HG02938 (cell line): ENCODE data around the gene CTIF.

ENCODE experiments used
- ATAC-seq: cut with Tn5 transposase; IDR thresholded peaks from one replicate; pipeline ENCODE4 v1.9.1; 2021; ENCODE audit warnings: mild to moderate bottlenecking, moderate library complexity; ENCODE audit not compliant: unreplicated experiment

Gene CTIF

GRCh38 chr18:48838921-48839818, 300.3 kb downstream of the CTIF start:
- ATAC-seq: no peak

GRCh38 chr18:48839819-48840490, 301.1 kb downstream of the CTIF start:
- no peak for ATAC-seq

- ATAC-seq: no peak
Measured at GRCh38 chr18:48840491-48840877, 301.7 kb downstream of the CTIF start.

- ATAC-seq: no peak
Measured at GRCh38 chr18:48841381-48842258, 302.8 kb downstream of the CTIF start.

GRCh38 chr18:48842259-48843061, 303.6 kb downstream of the CTIF start:
- no peak for ATAC-seq

- no peak for ATAC-seq
Measured at GRCh38 chr18:48843162-48843561, 304.3 kb downstream of the CTIF start.

GRCh38 chr18:48843596-48843995, 304.8 kb downstream of the CTIF start:
- ATAC-seq: no peak

GRCh38 chr18:48844271-48844670, 305.4 kb downstream of the CTIF start:
- no peak for ATAC-seq

GRCh38 chr18:48845174-48845573, 306.3 kb downstream of the CTIF start:
- ATAC-seq: no peak

GRCh38 chr18:48846423-48846932, 307.6 kb downstream of the CTIF start:
- no peak for ATAC-seq

- ATAC-seq: no peak
Measured at GRCh38 chr18:48847807-48848486, 309.1 kb downstream of the CTIF start.

GRCh38 chr18:48848641-48849143, 309.9 kb downstream of the CTIF start:
- no peak for ATAC-seq

- no peak for ATAC-seq
Measured at GRCh38 chr18:48850822-48851598, 312.2 kb downstream of the CTIF start.

- ATAC-seq: no peak
Measured at GRCh38 chr18:48851599-48851960, 312.7 kb downstream of the CTIF start.

GRCh38 chr18:48852292-48852691, 313.5 kb downstream of the CTIF start:
- ATAC-seq: no peak

- ATAC-seq: no peak
Measured at GRCh38 chr18:48852794-48853193, 314.0 kb downstream of the CTIF start.

GRCh38 chr18:48853588-48853987, 314.8 kb downstream of the CTIF start:
- ATAC-seq: no peak

- no peak for ATAC-seq
Measured at GRCh38 chr18:48854780-48855179, 315.9 kb downstream of the CTIF start.
